ENCODE results near the gene ZP1. TPM values are rescaled to one million over a fixed set of nuclear protein-coding genes. Genes with fewer than 3 reads are reported as not detected.

Gene ZP1
- polyA plus RNA-seq, 3 donors from 2014 or later, result not detected

- no peak for DNase-seq
- Mint-ChIP-seq H3K27ac (no peak overlapping the region), H3K27me3 (ENCODE audit: low read depth in 3 of 3) (peaks cover 5 to 17% (median 11%) of the 10 kb centered on the region in 3 donors), H3K4me3 (no peak overlapping the region), H3K4me1 (peaks cover 24% of the 10 kb centered on the region in 2 donors), H3K9me3 (no peaks in the 10 kb centered on the region), H3K36me3 (peaks cover 0 to 3% (median 0%) of the 10 kb centered on the region in 3 donors)
These were observed 29.2 kb upstream of the ZP1 start for GRCh38 chr11:60838132-60838531.

GRCh38 chr11:60840470-60841430, 26.6 kb upstream of the ZP1 start:
- H3K9me3 Mint-ChIP-seq, result no peaks in the 10 kb centered on the region
- H3K27ac Mint-ChIP-seq, result peak overlapping the region; percentile 57 to 90 (median 82)
- H3K4me1 Mint-ChIP-seq, result peaks cover 41 to 46% of the 10 kb centered on the region in 2 donors
- peak overlapping the region; percentile 89 to 94 (median 93) for H3K4me3 Mint-ChIP-seq
- peaks cover 0 to 3% (median 0%) of the 10 kb centered on the region in 3 donors for H3K36me3 Mint-ChIP-seq
- DNase-seq, result no peak
- H3K27me3 Mint-ChIP-seq (ENCODE audit: low read depth in 3 of 3), result peaks cover 5 to 17% (median 11%) of the 10 kb centered on the region in 3 donors

DNA sequence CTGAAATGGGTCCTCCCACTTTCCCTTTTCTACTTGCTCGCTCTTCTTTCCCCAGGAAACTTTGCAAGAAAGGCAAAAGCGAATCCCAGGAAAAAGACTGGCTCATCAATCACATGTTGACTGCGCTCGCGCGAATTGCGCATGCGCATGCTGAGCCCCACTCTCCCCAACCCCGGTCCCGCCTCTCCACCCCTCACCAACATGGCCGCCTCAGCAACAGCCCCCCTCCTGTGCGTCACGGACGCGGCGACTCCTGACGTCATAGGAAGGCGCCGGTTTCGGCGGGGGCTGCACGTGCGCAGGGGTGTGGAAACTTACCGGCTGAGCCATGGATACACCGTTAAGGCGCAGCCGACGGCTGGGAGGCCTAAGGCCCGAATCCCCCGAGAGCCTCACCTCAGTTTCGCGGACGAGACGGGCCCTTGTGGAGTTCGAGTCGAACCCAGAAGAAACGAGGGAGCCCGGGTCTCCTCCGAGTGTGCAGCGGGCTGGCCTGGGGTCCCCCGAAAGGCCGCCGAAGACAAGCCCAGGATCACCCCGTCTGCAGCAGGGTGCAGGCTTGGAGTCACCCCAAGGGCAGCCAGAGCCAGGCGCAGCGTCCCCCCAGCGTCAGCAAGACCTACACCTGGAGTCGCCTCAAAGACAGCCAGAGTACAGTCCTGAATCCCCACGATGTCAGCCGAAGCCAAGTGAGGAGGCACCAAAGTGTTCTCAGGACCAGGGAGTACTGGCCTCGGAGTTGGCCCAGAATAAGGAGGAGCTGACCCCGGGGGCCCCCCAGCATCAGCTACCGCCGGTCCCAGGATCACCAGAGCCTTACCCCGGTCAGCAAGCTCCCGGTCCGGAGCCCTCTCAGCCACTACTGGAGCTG, 25.3 kb upstream of the ZP1 start, which contains the start of gene CCDC86:
TSS of gene CCDC86 (plus strand) at position 317 of the 871 bp plus-strand sequence. CDS start at position 329, 12 bp downstream.
- peak within 1 kb of the TSS; percentile 87 to 98 (median 96) for H3K27ac Mint-ChIP-seq
- peaks cover 0 to 3% (median 0%) of the 10 kb centered on the region in 3 donors for H3K36me3 Mint-ChIP-seq
- H3K9me3 Mint-ChIP-seq, result no peaks in the 10 kb centered on the region
- peaks cover 41 to 46% of the 10 kb centered on the region in 2 donors for H3K4me1 Mint-ChIP-seq
- DNase-seq, result peak; percentile 97 to 98 (median 98)
- H3K27me3 Mint-ChIP-seq (ENCODE audit: low read depth in 3 of 3), result peaks cover 5 to 13% (median 11%) of the 10 kb centered on the region in 3 donors
- H3K4me3 Mint-ChIP-seq, result peak within 1 kb of the TSS; percentile 89 to 94 (median 93)

- no peak for DNase-seq
- peak overlapping the region; percentile 54 to 98 (median 92) for H3K27ac Mint-ChIP-seq
- H3K4me3 Mint-ChIP-seq, result peak overlapping the region; percentile 89 to 94 (median 93)
- H3K9me3 Mint-ChIP-seq, result no peaks in the 10 kb centered on the region
- peaks cover 0 to 3% (median 0%) of the 10 kb centered on the region in 3 donors for H3K36me3 Mint-ChIP-seq
- peaks cover 41 to 46% of the 10 kb centered on the region in 2 donors for H3K4me1 Mint-ChIP-seq
- peaks cover 5 to 13% (median 11%) of the 10 kb centered on the region in 3 donors for H3K27me3 Mint-ChIP-seq (ENCODE audit: low read depth in 3 of 3)
These were observed 24.4 kb upstream of the ZP1 start for GRCh38 chr11:60842668-60843600.

DNA sequence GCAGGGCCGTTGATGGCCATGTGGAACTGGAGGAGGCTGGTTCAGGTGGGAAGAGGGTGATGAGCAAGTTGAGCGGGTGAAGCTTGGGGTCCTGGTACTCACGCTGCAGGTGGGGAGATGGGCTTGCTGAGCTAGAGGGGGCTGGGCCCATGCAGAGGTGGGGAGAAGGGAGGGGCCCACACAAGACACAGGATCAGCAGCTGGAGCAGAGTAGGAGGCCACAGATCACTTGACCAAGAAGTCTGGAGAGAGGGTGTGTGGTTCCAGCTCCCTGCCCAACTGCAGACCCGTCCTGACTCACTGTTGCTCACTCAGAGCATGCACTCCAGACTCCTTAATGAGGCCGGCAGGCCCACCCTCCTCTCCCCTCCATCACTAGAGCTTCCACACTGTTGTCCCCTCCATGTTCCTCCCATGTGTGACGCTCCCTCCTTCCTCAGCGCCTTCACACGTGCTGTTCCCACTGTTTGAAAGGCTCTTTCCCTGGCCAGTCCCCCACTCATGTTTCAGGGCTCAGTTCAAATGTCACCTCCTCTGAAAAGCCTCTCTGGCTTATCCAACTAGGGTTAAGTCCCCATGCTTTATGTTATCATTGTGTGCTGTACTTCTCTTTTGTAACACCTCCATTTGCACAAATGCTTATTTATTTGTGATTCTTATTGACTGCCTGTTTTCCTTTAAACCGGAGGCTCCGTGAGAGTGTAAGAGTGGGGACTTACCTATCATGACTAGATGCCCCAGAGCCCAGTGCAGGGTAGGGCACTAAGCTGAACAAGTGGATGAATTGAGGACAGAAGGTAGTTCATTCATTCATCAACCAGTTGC, 23.1 kb upstream of the ZP1 start:
- Mint-ChIP-seq H3K36me3 (peaks cover 0 to 5% (median 3%) of the 10 kb centered on the region in 3 donors), H3K4me3 (peak overlapping the region; percentile 19 to 93 (median 48)), H3K9me3 (no peaks in the 10 kb centered on the region), H3K27me3 (ENCODE audit: low read depth in 3 of 3) (peaks cover 5 to 13% (median 11%) of the 10 kb centered on the region in 3 donors), H3K27ac (peak overlapping the region in 3 of 6 donors; percentile 35 to 64 (median 47)), H3K4me1 (peaks cover 41 to 46% of the 10 kb centered on the region in 2 donors)
- DNase-seq, result no peak

DNA sequence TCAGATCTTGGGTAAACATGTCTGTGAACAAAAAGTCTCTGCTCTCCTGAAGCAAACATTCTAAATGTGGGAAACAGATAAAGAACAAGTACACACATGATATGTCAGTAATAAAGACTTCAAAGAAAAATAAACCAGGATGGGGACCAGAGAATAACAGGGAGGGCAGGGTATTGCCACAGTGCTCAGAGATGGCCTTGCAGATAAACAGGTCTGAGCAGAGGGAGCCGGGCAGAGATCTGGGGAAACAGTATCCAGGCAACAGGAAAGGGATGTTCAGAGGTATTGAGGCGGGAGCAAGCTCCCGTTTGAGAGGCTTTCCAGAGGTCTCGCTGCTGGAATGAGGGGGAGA, 22.5 kb upstream of the ZP1 start:
- H3K4me3 Mint-ChIP-seq, result peak overlapping the region in 4 of 5 donors; percentile 19 to 93 (median 42)
- no peak for DNase-seq
- peaks cover 41 to 46% of the 10 kb centered on the region in 2 donors for H3K4me1 Mint-ChIP-seq
- H3K27ac Mint-ChIP-seq, result peak overlapping the region in 2 of 6 donors; percentile 8 to 63
- H3K27me3 Mint-ChIP-seq (ENCODE audit: low read depth in 3 of 3), result peaks cover 5 to 13% (median 11%) of the 10 kb centered on the region in 3 donors
- H3K9me3 Mint-ChIP-seq, result no peaks in the 10 kb centered on the region
- H3K36me3 Mint-ChIP-seq, result peaks cover 0 to 6% (median 3%) of the 10 kb centered on the region in 3 donors

DNA sequence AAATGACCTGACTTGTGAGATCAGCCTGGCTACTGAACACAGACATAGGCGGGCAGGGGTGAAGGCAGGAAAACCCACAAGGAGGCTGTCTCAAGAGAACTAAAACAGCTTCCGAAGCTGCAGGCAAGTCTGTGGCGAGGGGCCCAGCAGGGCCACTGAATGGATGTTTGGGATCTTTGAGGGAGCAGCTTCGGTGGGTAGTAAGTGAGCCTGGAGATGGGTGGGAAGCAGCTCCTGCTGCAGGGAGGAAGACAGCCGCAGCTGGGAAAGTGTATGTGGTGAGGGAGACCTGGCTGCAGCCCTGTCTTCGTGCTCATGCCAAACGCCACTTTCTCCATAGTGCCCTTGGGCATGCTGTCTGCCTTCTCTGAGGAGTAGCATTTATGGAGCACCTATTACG, 22.0 kb upstream of the ZP1 start:
- peaks cover 41 to 46% of the 10 kb centered on the region in 2 donors for H3K4me1 Mint-ChIP-seq
- no peaks in the 10 kb centered on the region for H3K9me3 Mint-ChIP-seq
- H3K4me3 Mint-ChIP-seq, result no peak overlapping the region
- no peak overlapping the region for H3K27ac Mint-ChIP-seq
- peaks cover 0 to 8% (median 3%) of the 10 kb centered on the region in 3 donors for H3K36me3 Mint-ChIP-seq
- H3K27me3 Mint-ChIP-seq (ENCODE audit: low read depth in 3 of 3), result peaks cover 5 to 13% (median 11%) of the 10 kb centered on the region in 3 donors
- no peak for DNase-seq

DNA sequence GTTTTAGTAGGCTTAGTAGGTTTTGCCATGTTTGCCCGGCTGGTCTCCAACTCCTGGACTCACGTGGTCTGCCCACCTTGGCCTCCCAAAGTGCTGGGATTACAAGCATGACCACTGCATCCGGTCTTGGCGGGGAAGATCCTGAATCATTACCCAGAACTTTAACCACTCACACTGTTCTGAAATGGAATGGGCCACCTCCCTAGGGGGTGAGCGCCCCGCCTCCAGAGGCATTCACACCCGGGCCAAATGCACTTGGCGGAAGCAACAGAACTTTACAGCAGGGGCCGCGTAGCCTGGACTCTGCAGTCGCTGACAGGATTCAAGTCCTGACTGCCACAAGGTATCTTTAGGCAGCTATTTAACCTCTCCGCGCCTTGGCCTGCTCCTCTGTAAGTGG, 20.1 kb upstream of the ZP1 start:
- H3K27ac Mint-ChIP-seq, result no peak overlapping the region
- H3K9me3 Mint-ChIP-seq, result no peaks in the 10 kb centered on the region
- peaks cover 26 to 31% of the 10 kb centered on the region in 2 donors for H3K4me1 Mint-ChIP-seq
- H3K4me3 Mint-ChIP-seq, result no peak overlapping the region
- DNase-seq, result no peak
- peaks cover 0 to under 1% (median 0%) of the 10 kb centered on the region in 3 donors for H3K27me3 Mint-ChIP-seq (ENCODE audit: low read depth in 3 of 3)
- H3K36me3 Mint-ChIP-seq, result peaks cover 10 to 14% (median 11%) of the 10 kb centered on the region in 3 donors

- Mint-ChIP-seq H3K27me3 (ENCODE audit: low read depth in 3 of 3) (no peaks in the 10 kb centered on the region), H3K9me3 (no peaks in the 10 kb centered on the region), H3K36me3 (peaks cover 10 to 14% (median 11%) of the 10 kb centered on the region in 3 donors)
These were observed 19.4 kb upstream of the ZP1 start for GRCh38 chr11:60847896-60848295.

DNA sequence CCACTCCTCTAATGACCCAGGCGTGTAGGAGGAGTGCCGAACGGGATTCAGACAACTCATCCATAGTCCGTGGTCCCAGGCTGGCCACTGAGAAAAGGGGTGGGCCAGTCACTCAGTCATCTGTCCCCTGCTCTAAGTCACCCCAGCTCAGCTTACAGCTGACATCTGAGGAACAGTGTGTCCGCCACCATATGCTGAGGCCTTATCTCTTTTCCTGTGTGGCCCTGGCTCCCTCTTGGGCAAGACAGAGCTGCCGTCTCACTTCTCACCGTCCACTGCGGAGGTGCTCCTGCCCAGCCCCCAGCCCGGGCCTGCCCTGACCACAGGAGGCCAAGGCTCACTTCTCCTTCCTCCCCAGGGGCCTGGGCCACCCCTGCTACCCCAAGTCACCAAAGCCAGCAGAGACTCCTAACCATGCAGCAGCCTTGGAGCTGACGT, 18.6 kb upstream of the ZP1 start:
- Mint-ChIP-seq H3K4me1 (peaks cover 12 to 17% of the 10 kb centered on the region in 2 donors), H3K27ac (no peak overlapping the region), H3K4me3 (no peak overlapping the region), H3K9me3 (no peaks in the 10 kb centered on the region), H3K27me3 (ENCODE audit: low read depth in 3 of 3) (no peaks in the 10 kb centered on the region), H3K36me3 (peaks cover 10 to 17% (median 11%) of the 10 kb centered on the region in 3 donors)
- no peak for DNase-seq

More at GRCh38 chr11:60847896-60848295, 19.4 kb upstream of the ZP1 start:
- Mint-ChIP-seq H3K4me3 (no peak overlapping the region), H3K4me1 (peaks cover 20 to 25% of the 10 kb centered on the region in 2 donors), H3K27ac (no peak overlapping the region)
- DNase-seq, result no peak

- Mint-ChIP-seq H3K27ac (no peak overlapping the region), H3K27me3 (ENCODE audit: low read depth in 3 of 3) (no peaks in the 10 kb centered on the region), H3K36me3 (peaks cover 10 to 17% (median 11%) of the 10 kb centered on the region in 3 donors), H3K4me1 (peaks cover 1 to 5% of the 10 kb centered on the region in 2 donors), H3K9me3 (no peaks in the 10 kb centered on the region), H3K4me3 (no peak overlapping the region)
- DNase-seq, result no peak
These were observed 17.5 kb upstream of the ZP1 start for GRCh38 chr11:60849641-60850520.

Measured in immature natural killer cell (primary cell).